HFFc6 (cell line): ENCODE measurements around the gene ZNF175. TPM values are rescaled to one million over a fixed set of nuclear protein-coding genes. Genes with fewer than 3 reads are reported as not detected.

Experiments
- DNase-seq: peaks from one replicate; pipeline ENCODE4 v3.0.0-alpha.2; 2018
- H3K27ac Mint-ChIP-seq: 2 replicates; pipeline ENCODE4 v1.8.0; 2020; ENCODE audit warnings: mild to moderate bottlenecking, mixed read lengths
- H3K27me3 Mint-ChIP-seq: 2 replicates; pipeline ENCODE4 v1.8.0; 2021; ENCODE audit warnings: mild to moderate bottlenecking, moderate library complexity, mixed read lengths; ENCODE audit not compliant: insufficient read depth
- H3K36me3 Mint-ChIP-seq: 2 replicates; pipeline ENCODE4 v1.8.0; 2021; ENCODE audit warnings: low read depth, mixed read lengths
- H3K4me1 Mint-ChIP-seq: 2 replicates; pipeline ENCODE4 v1.8.0; 2020; ENCODE audit warnings: low read depth, mixed read lengths
- H3K4me3 Mint-ChIP-seq: 2 replicates; pipeline ENCODE4 v1.8.0; 2020; ENCODE audit warnings: mild to moderate bottlenecking, moderate library complexity, mixed read lengths
- H3K9me3 Mint-ChIP-seq: 2 replicates; pipeline ENCODE4 v1.8.0; 2020; ENCODE audit warnings: mild to moderate bottlenecking, mixed read lengths
- total RNA-seq, 6 experiments: library from RNA; stranded (reverse); fragmentation: NEBNext Ultra II Directional; extraction: Animal tissue kit (Norgen Biotek cat#: 25700); gene quantifications; 2 replicates in 1 of 6; 3 replicates in 5 of 6; pipeline ENCODE4 v1.2.3, GENCODE V29; 2021
- TF ChIP-seq, protein P1 (sequence below): fragments of 200-600 bp; sonication (generic); IDR thresholded peaks from 2 replicates; pipeline ENCODE4 v1.5.0; 2021; ENCODE audit warnings: antibody characterized with exemption, mild to moderate bottlenecking

ZNF175 gene
- total RNA-seq, 6 experiments from 2014 or later, result 19.6 to 29.5 (median 21.6) TPM

DNA sequence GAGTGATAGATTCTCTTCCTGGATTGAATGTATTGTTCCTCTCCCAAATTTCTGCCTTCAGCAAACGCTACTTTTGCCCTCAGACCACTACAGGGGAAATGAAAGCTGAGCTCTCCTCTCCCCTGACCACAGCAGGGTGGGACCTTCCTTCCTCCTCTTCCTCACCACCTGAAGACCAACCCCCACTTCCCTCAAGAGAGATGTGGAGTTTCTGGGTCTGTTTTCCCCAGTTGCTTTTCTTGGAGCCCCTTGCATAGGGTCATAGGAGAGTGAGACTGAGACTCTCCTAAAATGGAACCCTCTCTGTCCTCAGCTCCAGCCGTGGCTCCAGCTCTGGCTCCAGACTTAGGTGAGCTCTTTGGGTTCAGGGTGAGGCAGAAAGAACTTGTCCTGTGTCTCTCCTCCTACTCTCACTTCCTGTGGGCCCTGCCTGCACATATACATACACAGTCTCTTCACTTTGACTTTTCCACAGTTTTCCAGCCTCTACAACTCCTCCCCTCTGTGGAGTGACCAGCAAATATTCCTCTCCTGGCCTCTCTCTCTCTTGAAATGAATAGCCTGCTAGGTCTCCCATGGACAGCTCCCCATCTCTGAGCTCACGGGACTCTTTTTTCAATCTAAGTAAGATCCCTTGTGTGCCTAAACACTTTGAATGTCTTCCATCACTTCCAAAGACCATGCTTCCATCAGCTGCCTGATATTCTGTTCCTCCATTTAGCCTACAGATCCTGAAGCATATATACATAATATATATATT lies 19.2 kb upstream of the ZNF175 start:
- Mint-ChIP-seq H3K36me3 (no peaks in the 10 kb centered on the region), H3K9me3 (peaks cover 19% of the 10 kb centered on the region), H3K4me1 (peaks cover 13% of the 10 kb centered on the region), H3K4me3 (no peak overlapping the region), H3K27ac (no peak overlapping the region), H3K27me3 (peaks cover 5% of the 10 kb centered on the region; the same call in 1 of the 2 replicates)
- TF ChIP-seq, protein P1, sequence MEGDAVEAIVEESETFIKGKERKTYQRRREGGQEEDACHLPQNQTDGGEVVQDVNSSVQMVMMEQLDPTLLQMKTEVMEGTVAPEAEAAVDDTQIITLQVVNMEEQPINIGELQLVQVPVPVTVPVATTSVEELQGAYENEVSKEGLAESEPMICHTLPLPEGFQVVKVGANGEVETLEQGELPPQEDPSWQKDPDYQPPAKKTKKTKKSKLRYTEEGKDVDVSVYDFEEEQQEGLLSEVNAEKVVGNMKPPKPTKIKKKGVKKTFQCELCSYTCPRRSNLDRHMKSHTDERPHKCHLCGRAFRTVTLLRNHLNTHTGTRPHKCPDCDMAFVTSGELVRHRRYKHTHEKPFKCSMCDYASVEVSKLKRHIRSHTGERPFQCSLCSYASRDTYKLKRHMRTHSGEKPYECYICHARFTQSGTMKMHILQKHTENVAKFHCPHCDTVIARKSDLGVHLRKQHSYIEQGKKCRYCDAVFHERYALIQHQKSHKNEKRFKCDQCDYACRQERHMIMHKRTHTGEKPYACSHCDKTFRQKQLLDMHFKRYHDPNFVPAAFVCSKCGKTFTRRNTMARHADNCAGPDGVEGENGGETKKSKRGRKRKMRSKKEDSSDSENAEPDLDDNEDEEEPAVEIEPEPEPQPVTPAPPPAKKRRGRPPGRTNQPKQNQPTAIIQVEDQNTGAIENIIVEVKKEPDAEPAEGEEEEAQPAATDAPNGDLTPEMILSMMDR, result no peak
- DNase-seq, result no peak

DNA sequence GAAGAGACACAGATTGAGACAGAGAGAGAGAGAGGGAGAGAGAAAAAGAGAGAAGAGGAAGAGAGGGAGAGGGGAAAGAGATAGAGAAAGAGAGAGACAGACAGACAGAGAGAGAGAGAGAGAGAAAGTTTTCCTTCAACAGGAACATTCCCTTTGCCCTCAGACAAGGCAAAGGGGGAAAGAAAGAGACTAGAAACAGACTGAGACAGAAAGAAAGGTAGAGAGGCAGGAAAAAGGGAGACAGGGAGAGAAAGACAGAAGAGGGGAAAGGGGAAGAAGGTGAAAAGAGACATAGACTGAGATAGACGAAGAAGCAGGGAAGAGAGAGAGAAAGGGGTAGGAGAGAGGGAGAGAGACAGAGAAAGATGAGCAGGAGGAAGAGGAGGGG lies 18.5 kb upstream of the ZNF175 start:
- H3K27me3 Mint-ChIP-seq, result peaks cover 5% of the 10 kb centered on the region; the same call in 1 of the 2 replicates
- DNase-seq, result no peak
- no peak overlapping the region for H3K27ac Mint-ChIP-seq
- peaks cover 19% of the 10 kb centered on the region for H3K9me3 Mint-ChIP-seq
- peaks cover 5% of the 10 kb centered on the region for H3K4me1 Mint-ChIP-seq
- TF ChIP-seq, protein P1, result no peak
- no peak overlapping the region for H3K4me3 Mint-ChIP-seq
- no peaks in the 10 kb centered on the region for H3K36me3 Mint-ChIP-seq

DNA sequence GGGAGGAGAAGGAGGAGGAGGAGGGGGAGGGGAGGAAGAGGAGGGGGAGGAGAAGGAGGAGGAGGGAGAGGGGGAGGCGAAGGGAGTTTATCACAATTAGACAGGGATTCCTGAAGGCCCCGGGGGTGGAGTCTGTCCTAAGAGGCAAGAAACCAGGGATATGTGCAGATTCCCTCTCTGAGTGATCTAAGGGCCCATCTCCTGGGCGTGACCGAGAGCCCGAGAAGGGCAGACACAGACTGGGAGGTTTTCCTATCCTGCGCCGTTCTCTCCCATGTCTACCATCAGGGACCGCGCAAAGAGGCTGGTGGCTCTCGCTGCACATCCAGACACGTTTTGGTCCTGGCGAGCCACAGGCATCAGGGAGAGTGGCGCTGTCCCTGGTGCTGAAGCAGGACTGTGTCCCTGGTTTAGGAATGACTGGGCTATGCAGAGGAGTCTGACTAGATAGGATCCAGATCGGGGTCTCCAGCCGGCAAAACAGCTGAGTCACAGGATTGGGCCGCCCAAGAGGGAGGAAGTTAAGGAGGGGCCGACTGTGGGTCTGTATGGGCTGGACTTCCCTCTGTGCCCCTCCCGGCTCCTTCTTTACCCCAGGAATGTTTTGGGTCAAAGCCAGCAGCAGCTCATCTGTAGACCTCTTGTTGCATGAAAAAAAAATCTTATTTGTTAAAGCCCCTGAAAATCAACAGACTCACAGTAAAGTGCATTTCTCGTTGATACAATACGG lies 17.9 kb upstream of the ZNF175 start:
- H3K27me3 Mint-ChIP-seq, result peaks cover 5% of the 10 kb centered on the region; the same call in 1 of the 2 replicates
- no peaks in the 10 kb centered on the region for H3K36me3 Mint-ChIP-seq
- H3K4me3 Mint-ChIP-seq, result no peak overlapping the region
- H3K27ac Mint-ChIP-seq, result no peak overlapping the region
- H3K9me3 Mint-ChIP-seq, result peaks cover 19% of the 10 kb centered on the region
- DNase-seq, result peak; percentile 34
- no peaks in the 10 kb centered on the region for H3K4me1 Mint-ChIP-seq
- TF ChIP-seq, protein P1, result no peak

DNA sequence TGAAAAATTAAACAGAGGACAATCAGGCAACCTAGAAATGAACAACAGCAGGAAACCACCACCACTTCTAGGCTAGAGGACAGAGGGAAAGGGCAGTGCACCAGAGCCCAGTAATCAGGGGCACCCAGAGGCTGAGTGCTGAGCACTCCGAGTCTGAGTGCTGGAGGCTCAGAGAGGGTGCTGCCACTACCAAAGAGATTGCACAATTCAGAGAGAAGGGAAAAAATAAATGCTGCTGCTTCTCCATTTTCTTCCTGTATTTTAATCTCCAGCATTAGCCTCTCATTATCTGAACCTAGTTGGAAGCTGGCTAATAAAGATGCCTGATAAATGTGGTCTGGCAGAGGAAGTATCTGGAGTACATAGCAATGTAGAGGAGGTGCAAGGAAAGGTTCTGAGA lies 11.8 kb upstream of the ZNF175 start:
- Mint-ChIP-seq H3K4me1 (no peaks in the 10 kb centered on the region), H3K4me3 (no peak overlapping the region)

DNA sequence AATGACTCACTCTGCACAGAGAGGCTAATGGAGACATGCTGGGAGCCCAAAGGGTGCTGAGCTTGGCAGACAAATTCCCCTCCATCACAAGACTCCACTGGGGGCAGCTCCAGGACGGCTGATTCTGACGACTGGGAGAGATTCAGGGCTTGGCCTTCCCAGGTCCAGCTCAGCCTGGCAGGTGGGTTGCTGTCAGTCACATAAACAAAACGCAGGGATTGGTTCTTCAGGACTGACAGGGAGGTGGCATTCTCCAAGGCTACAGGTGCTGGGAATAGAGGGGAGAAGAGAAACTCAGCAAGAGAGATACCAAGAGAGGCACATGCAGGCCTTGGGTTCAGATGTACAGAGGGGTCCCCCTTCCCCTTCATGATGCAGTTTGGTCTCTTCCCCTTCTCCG lies 10.7 kb upstream of the ZNF175 start:
- H3K4me3 Mint-ChIP-seq, result no peak overlapping the region
- DNase-seq, result no peak
- H3K36me3 Mint-ChIP-seq, result no peaks in the 10 kb centered on the region
- H3K27me3 Mint-ChIP-seq, result peaks cover 3% of the 10 kb centered on the region; the same call in 1 of the 2 replicates
- TF ChIP-seq, protein P1, result no peak
- no peak overlapping the region for H3K27ac Mint-ChIP-seq
- H3K4me1 Mint-ChIP-seq, result peaks cover 1% of the 10 kb centered on the region; the same call in 1 of the 2 replicates
- H3K9me3 Mint-ChIP-seq, result no peaks in the 10 kb centered on the region; the same call in 1 of the 2 replicates

More for the DNA sequence above, 11.8 kb upstream of the ZNF175 start:
- no peaks in the 10 kb centered on the region for H3K36me3 Mint-ChIP-seq
- DNase-seq, result no peak
- no peak overlapping the region for H3K27ac Mint-ChIP-seq
- peaks cover 7% of the 10 kb centered on the region for H3K9me3 Mint-ChIP-seq
- TF ChIP-seq, protein P1, result no peak
- no peaks in the 10 kb centered on the region for H3K27me3 Mint-ChIP-seq
